Measurements from ENCODE around the gene ZC3H7A.

Gene ZC3H7A

DNA sequence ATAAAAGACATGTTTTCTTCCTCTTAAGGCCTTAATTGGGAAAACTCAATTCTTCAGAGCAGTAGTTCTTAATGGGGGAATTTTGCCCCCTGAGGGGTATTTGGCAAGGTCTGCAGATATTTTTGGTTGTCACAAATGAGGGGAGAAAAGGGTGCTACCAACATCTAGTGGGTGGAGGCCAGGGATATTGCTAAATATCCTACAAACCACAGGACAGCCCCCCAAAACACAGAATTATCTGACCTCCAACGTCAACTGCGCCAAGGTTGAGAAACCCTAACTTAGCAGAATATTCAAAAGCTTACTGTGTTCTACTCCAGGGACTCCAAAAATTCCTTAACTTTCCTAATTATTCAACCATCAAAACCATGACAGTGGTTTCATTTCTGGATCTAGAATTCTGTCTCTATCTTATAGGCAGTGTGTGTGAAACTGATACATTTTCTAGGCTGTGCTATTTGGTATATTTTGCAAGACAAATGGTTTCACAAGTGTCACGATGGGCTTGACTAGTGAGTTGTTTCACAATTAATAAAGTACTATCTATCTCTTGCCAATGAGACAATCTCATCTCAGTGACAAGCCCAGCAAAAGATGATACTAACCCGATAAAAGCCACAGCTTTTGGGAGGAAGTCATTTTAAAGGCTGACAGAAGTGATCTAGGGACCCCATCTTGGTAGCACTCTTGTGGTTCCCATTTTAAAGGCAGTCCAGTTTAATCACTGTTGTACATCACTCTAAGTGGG, 69.1 kb downstream of the ZC3H7A start:
- TF ChIP-seq, protein P1, sequence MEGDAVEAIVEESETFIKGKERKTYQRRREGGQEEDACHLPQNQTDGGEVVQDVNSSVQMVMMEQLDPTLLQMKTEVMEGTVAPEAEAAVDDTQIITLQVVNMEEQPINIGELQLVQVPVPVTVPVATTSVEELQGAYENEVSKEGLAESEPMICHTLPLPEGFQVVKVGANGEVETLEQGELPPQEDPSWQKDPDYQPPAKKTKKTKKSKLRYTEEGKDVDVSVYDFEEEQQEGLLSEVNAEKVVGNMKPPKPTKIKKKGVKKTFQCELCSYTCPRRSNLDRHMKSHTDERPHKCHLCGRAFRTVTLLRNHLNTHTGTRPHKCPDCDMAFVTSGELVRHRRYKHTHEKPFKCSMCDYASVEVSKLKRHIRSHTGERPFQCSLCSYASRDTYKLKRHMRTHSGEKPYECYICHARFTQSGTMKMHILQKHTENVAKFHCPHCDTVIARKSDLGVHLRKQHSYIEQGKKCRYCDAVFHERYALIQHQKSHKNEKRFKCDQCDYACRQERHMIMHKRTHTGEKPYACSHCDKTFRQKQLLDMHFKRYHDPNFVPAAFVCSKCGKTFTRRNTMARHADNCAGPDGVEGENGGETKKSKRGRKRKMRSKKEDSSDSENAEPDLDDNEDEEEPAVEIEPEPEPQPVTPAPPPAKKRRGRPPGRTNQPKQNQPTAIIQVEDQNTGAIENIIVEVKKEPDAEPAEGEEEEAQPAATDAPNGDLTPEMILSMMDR (IDR thresholded peaks at IDR 0.05; ENCODE audit: low read length), result no peak
- no peak for TF ChIP-seq EZH2 (IDR thresholded peaks at IDR 0.05; ENCODE audit: borderline replicate concordance, low read length)
- Histone ChIP-seq H4K20me1 (ENCODE audit: insufficient read depth, low read length) (no peaks in the 10 kb centered on the region), H3K9me2 (ENCODE audit: low read depth, low read length) (no peaks in the 10 kb centered on the region), H3K4me1 (ENCODE audit: insufficient read depth, low read length, severe bottlenecking) (peaks cover 1% of the 10 kb centered on the region), H3K27me3 (ENCODE audit: insufficient read depth, low read length) (no peaks in the 10 kb centered on the region), H3K9me3 (ENCODE audit: low read length) (no peaks in the 10 kb centered on the region), H3K4me3 (ENCODE audit: low read depth, low read length, poor library complexity, severe bottlenecking) (no peak overlapping the region), H3K36me3 (ENCODE audit: insufficient read depth, low read length) (peaks cover 91% of the 10 kb centered on the region), H3K27ac (ENCODE audit: low read depth, low read length, poor library complexity, severe bottlenecking) (no peak overlapping the region), H3K9ac (ENCODE audit: low read length) (no peak overlapping the region), H3F3A (ENCODE audit: insufficient read depth, low read length) (no peaks in the 10 kb centered on the region), H3K4me2 (ENCODE audit: low read length) (no peak overlapping the region), H3K79me2 (ENCODE audit: insufficient read depth, low read length) (no peaks in the 10 kb centered on the region), H2AFZ (ENCODE audit: low read length) (no peak overlapping the region)

DNA sequence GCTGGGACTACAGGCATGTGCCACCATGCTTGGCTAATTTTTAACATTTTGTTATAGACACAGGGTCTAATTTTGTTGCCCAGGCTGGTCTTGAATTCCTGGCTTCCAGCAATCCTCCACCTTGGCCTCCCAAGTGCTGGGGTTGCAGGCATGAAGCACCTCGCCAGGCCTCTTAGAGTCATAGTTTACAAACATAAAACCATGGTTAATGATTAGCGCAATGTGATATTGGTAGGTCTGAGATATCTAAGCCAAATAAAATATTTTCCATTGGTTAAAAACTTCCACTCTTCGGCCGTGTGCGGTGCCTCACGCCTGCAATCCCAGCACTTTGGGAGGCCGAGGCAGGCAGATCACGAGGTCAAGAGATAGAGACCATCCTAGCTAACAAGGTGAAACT, 71.0 kb downstream of the ZC3H7A start:
- no peak overlapping the region for H3K27ac ChIP-seq (ENCODE audit: low read depth, low read length, poor library complexity, severe bottlenecking)
- H3K4me1 ChIP-seq (ENCODE audit: insufficient read depth, low read length, severe bottlenecking), result peaks cover 12% of the 10 kb centered on the region
- no peaks in the 10 kb centered on the region for H3K9me3 ChIP-seq (ENCODE audit: low read length)
- no peaks in the 10 kb centered on the region for H3K79me2 ChIP-seq (ENCODE audit: insufficient read depth, low read length)
- H4K20me1 ChIP-seq (ENCODE audit: insufficient read depth, low read length), result no peaks in the 10 kb centered on the region
- TF ChIP-seq, protein P1 (IDR thresholded peaks at IDR 0.05; ENCODE audit: low read length), result no peak
- no peak for TF ChIP-seq EZH2 (IDR thresholded peaks at IDR 0.05; ENCODE audit: borderline replicate concordance, low read length)
- no peaks in the 10 kb centered on the region for H3K27me3 ChIP-seq (ENCODE audit: insufficient read depth, low read length)
- H2AFZ ChIP-seq (ENCODE audit: low read length), result no peak overlapping the region
- H3K9ac ChIP-seq (ENCODE audit: low read length), result no peak overlapping the region
- peaks cover 91% of the 10 kb centered on the region for H3K36me3 ChIP-seq (ENCODE audit: insufficient read depth, low read length)
- no peaks in the 10 kb centered on the region for H3F3A ChIP-seq (ENCODE audit: insufficient read depth, low read length)
- no peak overlapping the region for H3K4me3 ChIP-seq (ENCODE audit: low read depth, low read length, poor library complexity, severe bottlenecking)
- no peak overlapping the region for H3K4me2 ChIP-seq (ENCODE audit: low read length)
- H3K9me2 ChIP-seq (ENCODE audit: low read depth, low read length), result no peaks in the 10 kb centered on the region

DNA sequence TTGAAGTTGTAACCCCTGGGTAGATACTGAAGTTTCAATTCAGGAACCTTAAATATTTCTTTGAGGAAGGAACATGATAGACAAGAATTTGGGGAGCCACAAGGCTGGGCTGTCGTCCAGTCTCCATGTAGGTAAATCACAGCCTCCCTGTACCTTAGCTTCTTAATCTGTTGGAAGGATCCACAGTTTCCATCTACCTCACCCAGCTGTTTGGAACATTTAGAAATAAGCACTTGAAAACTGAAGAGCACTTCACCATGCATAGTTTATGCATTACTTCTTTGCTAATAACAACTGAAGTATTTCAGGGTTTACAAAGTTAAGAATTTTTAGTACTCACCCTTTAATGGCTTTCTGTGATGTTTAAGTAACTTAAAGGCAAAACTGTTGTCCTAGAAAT, 71.6 kb downstream of the ZC3H7A start:
- Histone ChIP-seq H3K9me3 (ENCODE audit: low read length) (no peaks in the 10 kb centered on the region), H3K4me2 (ENCODE audit: low read length) (no peak overlapping the region), H3K27me3 (ENCODE audit: insufficient read depth, low read length) (no peaks in the 10 kb centered on the region), H3K27ac (ENCODE audit: low read depth, low read length, poor library complexity, severe bottlenecking) (no peak overlapping the region), H3K79me2 (ENCODE audit: insufficient read depth, low read length) (no peaks in the 10 kb centered on the region), H2AFZ (ENCODE audit: low read length) (no peak overlapping the region), H3F3A (ENCODE audit: insufficient read depth, low read length) (no peaks in the 10 kb centered on the region), H4K20me1 (ENCODE audit: insufficient read depth, low read length) (no peaks in the 10 kb centered on the region), H3K36me3 (ENCODE audit: insufficient read depth, low read length) (peaks cover 91% of the 10 kb centered on the region), H3K4me3 (ENCODE audit: low read depth, low read length, poor library complexity, severe bottlenecking) (no peak overlapping the region), H3K4me1 (ENCODE audit: insufficient read depth, low read length, severe bottlenecking) (peaks cover 12% of the 10 kb centered on the region), H3K9me2 (ENCODE audit: low read depth, low read length) (no peaks in the 10 kb centered on the region), H3K9ac (ENCODE audit: low read length) (no peak overlapping the region)
- no peak for TF ChIP-seq EZH2 (IDR thresholded peaks at IDR 0.05; ENCODE audit: borderline replicate concordance, low read length)
- TF ChIP-seq, protein P1 (IDR thresholded peaks at IDR 0.05; ENCODE audit: low read length), result no peak

All from OCI-LY1 (cell line).